GM18520 (cell line): ENCODE results near the gene MMP28.

Experiments used
- ATAC-seq: cut with Tn5 transposase; IDR thresholded peaks from one replicate; pipeline ENCODE4 v1.9.1; 2021; ENCODE audit not compliant: unreplicated experiment

Gene MMP28

GRCh38 chr17:35799942-35800341 is 4.5 kb upstream of the MMP28 start:
- ATAC-seq = no peak

- no peak for ATAC-seq
Measured at GRCh38 chr17:35797918-35798317, 2.5 kb upstream of the MMP28 start.

GRCh38 chr17:35797370-35797769 is 1.9 kb upstream of the MMP28 start:
- ATAC-seq = no peak

- no peak for ATAC-seq
Measured at GRCh38 chr17:35796942-35797341, 1.5 kb upstream of the MMP28 start.

DNA sequence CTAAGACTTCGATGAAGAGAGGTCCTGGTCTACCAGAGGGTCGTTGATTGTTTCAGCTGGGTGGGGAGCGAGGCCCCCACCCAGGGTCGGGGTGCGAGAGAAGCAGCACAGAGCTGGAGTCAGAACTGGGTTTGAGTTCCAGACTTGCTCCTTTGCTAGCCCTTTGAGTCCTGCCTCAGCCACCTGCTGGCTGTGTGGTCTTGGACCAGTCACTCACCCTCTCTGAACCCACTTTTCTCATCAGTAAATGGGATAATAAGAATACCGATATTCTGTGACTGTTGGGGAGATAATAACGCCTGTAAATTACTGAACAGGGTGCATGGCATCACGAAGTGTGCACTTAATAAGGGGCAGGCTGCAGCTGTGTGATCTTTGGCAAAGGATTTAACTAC is 427 bp upstream of the MMP28 start:
- no peak for ATAC-seq

- no peak for ATAC-seq
Measured at GRCh38 chr17:35793257-35793656, 2.2 kb downstream of the MMP28 start.

GRCh38 chr17:35791681-35792350 is 3.6 kb downstream of the MMP28 start:
- ATAC-seq = no peak

DNA sequence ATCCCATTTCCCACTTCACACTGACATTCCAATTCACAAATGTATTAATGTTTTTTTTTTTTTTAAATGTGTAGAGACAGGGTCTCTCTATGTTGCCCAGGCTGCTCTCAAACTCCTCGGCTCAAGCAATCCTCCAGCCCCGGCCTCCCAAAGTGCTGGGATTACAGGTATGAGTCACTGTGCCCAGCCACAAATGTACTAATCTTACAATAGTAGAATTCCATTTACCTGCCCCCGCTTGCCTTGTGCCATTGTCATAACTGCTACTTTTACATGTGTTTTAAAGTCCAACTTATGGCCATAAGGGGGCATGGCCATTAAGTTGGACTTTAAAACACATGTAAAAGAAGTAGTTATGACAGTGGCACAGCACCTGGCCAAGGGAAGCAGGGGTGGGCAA is 4.6 kb downstream of the MMP28 start:
- ATAC-seq = no peak

DNA sequence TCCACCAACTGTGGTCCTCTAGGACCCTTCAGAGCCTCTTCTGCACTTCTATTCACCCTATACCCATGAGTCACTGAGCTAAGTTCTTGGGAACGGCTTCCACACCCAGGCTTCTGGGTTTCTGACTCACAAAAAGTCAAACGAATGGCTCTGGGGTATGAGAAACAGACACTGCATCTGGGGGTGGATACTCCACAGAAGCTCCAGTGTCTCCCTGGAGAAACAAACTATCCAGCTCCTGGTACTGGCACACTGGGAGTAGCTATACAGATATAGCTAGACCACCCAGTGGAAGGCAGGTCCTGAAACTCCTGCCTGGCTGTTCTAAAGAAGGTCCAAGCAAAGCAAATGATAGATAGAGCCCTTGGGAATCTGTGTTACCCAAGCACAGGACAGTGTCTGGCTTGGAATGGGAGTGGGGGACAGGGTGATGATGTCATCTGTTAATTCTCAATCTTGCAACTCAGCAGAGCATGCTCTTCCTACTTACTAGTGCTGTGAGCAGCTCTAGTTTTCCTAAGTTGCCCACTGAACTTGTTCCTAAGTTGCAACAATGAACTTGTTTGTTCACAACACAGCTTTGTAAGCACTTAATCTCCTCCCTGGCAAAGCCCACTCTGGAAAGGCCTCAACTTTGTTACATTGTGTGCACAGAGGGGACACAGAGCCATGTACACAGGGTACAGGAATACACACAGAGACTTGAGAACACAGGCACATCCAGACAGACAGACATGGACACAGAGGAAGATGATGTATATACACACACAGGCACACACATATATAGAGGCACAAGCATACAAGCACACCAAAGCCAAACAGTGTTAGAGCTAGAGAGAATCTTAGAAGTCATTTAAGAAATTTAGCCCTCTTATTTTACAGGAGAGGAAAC is 6.7 kb downstream of the MMP28 start:
- ATAC-seq = no peak

DNA sequence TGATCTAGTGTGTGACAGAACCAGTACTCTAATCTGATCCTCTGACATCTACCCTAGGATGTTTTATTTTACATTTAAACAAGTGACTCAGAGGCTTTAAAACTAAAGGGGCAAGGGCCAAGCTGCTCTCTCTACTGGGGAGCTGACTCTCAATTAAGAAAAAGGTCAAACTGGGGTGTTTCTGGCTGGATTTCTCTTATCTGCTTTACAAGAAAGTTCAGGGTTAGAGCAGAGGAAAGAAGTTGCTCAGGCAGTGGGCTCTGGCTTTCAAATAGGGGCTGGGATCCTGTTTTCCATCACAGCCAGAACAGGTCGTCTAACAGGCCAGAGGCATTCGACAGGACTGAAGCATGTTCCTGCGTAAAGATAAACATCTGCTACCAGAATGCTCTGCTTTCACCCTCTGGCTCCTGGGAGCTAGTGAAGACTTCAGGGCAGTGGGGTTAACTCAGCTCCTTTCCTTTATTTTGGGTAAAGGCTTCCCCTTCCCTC is 8.5 kb downstream of the MMP28 start:
- no peak for ATAC-seq

DNA sequence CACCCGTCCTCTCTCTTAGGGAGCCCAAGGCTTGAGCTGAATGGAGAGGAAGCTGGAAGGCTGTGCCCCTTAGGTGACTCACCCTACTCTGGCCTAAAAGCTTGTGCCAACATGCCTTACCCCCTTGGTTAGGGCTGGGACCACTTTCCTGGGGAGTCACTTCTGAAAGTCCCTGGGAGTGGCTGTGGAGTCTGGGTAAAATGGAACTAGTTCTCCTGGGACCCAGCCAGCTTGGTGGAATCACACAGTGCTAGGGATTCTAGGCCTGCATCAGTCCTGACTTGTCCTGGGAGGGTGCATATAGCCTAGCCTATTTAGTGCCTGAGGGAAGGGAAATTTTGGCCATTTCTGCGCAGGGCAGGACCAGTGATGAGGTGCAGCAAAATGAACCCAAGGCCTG is 10.5 kb downstream of the MMP28 start:
- no peak for ATAC-seq

DNA sequence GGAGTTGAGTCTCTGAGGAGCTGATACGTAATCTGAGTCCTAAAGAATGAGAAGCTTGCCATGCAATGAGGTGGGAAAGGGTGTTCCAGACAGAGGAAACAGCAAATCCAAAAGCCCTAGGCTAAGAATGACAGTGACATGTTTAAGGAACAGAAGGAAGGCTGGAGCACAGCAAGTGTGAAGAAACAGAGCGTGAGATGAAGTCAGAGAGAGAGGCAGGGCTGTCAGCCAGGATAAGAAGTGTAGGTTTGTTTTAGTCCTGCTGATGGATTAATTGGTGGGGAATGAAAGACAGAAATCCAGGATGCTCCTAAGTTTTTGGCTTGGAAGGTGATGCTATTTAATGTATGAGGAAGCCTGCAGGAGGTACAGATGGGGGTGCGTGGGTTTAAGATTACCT is 14.5 kb downstream of the MMP28 start:
- no peak for ATAC-seq

DNA sequence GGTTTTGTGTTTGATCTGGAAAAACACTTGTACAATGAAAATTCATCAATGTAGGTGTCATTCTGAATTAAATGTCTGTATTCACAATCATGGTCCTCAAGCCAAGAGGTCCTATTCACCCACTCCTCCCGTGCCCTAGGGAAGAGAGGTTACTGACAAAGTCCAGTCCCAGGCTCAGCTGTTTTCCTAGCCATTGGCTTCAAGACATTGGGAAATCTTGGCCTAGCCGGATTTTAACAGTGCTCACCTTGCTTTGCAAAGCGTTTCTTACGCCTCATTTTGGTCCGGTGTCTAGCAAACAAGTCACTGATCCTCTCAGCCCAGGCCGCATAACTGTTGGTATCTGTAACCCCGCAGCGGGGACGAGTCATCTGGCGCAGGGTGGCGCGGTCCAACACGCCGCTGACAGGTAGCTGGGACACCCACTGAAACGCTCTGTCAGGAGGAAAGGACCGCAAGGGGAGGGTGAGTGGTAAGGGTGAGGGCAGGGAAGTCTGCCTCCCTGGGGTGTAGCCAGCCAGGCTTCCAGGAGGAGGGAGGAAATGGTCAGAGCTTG is 16.7 kb downstream of the MMP28 start:
- ATAC-seq = no peak

GRCh38 chr17:35775583-35775982 is 19.9 kb downstream of the MMP28 start:
- ATAC-seq = no peak

- ATAC-seq = no peak
Measured at GRCh38 chr17:35775039-35775438, 20.4 kb downstream of the MMP28 start.

- no peak for ATAC-seq
Measured at GRCh38 chr17:35774499-35774898, 20.9 kb downstream of the MMP28 start.

DNA sequence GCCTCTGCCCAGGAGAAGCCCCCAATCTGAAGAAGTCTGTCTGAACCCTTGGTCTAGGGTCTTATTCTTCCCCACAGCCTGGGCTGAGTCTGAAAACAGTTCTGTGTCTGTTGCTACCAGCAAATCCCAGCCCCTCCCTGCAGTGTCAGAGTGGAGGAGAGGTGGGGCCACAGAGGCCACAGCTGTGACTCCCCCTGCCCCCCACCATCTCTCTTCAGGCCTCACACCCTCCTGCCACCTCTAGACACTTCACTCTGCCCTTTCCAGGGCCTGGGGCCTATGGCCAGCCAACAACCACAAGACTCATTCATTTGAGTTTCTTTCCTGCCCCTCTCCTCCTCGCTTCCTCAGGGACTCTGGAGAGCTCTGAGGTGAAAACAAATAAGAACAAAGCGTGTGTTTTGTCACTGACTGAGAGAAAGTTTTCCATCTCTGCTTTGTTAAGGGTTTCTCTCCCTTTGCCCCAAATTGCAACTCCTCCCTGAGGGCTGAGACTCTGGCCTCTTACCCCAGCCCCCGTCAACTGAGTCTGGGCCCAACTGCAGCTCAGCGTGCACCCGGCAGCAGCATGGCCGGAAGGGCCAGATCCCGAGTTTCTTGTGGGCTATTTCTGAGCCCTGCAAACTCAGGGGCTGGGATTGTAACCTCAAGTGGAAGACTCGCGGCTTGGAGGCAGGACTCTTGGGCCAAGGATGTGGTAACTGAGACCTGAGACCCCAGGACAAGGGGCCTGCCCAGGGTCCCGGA is 21.6 kb downstream of the MMP28 start:
- no peak for ATAC-seq

DNA sequence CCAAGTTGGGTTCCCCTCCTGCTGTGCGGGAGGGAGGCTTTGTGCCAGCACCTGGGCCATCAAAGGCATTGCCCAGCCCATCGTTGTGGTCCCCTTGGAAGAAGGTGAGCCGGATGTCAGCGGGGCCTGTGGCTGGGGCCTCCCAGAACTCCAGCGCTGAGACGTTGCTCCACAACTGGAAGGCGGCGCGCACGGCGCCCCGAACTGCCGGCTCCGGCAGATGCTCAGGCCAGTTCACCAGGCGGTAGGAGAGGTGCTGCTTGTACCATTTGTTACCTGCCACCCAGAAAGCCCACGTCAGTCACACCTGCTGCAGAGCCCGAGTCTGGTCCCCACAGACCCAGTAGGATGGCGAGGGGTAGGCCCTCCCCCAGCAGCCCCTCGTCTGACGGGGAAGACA is 22.3 kb downstream of the MMP28 start:
- no peak for ATAC-seq

DNA sequence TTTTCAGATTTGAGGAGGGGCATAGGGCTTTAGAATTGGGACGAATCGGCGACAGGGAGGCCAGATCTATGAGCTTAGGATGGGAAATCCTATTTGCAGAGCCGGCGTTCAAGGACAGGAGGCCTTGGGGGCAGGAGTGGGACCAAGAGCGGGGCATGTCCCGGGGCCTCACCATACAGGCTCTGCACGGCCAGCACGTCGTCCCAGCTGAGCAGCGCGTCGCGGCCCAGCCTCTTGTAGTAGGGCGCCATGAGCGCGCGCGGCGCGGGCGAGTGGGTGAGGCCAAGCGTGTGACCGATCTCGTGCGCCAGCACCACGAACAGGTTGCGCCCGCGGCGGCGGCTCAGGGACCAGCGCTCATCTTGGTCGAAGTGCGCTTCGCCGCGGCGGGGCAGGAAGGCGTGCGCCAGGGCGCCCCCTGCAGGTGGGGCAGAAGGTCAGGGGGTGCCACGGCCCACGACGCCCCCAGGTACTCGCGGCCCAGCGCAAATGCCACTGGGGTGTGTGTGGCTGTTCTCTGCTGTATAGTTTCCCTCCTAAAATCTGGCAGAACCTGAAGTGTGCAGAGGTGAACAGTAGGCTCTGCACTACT is 25.4 kb downstream of the MMP28 start:
- ATAC-seq = no peak

DNA sequence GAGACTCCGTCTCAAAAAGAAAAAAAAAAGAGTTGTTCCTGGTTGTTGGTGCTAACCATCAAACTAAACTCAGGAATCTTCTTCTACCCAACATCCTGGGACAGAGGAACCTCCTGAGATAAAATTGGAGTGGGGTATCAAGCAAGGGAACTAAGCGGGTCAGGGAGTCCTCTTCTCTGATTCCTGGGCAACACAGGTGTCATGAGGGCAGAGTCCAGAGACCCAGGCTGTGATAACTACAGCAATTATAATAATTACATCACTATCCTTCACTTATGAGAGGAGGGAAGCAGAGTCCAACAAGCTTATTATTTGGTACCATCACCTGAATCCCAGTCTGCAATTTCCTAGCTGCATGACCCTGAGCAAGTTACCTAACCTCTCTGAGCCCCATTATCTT is 26.6 kb downstream of the MMP28 start:
- ATAC-seq = no peak
